ENCODE results near the gene ETS1.
"Not testable (repeated sequence)": the region's sequence is repeated elsewhere in the genome, so short reads cannot be mapped to it uniquely, and the experiment has no call there.

ETS1 gene

DNA sequence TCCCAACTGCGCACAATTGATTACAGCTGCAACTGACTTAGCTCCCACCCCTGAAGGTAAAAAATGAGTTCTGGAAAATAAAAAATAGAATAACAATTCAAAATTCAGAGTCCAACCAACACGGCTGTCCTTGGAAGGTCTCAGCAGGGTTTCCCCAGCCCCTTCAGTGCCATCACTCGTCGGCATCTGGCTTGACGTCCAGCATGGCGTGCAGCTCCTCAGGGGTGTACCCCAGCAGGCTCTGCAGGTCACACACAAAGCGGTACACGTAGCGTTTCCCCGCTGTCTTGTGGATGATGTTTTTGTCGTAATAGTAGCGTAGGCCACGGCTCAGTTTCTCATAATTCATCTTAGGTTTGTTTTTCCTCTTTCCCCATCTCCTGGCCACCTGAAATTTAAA is 125.2 kb downstream of the ETS1 start:
- no peak for DNase-seq

DNA sequence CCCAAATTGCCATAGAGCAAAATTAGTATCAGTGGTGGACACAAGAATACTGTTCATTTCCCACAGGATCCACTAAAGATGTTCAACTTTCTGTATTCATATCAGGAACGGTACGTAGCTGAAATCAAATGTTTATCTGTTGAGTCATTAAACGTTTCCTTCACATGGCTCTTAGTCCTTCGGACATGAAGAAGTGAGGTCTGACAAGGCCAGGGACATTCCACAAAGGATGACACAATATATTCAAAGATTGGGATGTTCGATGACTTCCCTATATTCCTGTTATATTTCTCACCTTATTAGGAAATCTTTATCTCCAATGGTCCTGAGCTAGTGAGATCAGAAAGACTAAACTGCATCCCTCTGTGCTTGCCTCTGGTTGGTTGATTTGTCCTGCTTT is 129.0 kb downstream of the ETS1 start:
- peak; percentile 94 for DNase-seq

DNA sequence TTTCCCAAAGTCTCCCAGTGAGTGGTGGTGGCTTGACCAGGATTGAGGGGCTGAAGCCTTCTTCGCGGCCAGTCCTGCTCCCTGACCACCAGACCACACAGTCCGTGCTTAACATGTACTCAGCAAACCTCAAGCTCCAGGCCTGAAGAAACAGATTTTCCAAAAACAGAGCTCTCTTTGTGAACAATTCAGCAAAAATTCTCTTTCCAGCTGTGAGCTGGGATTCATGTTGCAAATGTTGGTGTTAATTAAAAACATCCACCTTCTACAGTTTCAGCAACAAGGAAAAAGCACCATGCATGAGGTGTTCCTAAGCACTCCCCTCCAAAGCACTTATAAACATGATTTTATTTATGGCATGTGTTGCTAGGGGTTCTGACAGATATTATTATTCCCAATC is 129.5 kb downstream of the ETS1 start:
- peak; percentile 72 for DNase-seq

DNA sequence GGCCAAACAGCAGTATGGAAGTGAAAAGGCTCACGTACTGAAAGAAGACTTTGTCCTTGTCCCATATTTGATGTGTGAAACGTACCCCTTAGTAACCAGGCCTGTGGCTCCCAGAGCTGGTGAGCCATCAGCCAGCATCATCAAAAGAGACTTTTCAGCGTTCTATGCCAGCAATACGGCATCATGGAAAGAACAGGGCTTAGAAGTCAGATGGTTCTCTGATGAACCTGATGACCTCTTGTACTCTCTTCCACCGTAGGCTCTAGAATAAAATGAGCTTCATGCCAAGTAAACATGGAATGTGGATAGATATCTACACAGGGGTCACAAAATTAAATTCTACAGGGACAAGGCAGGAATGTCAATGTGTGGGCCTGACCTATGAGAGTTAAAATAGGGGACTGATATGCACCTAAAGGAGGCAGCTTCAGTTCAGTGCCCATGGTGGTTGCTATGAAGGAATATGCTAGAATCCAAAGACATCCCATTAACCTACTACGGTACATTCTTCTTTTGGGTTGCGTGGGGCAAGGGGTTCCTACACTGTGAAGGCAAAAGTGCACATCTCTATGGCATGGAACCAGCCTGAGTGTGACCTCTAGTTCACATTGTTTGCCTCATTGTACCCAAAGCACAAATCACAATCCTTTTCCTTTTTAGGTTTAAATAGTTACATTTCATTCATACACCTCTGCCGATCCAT is 130.6 kb downstream of the ETS1 start:
- DNase-seq: no peak

DNA sequence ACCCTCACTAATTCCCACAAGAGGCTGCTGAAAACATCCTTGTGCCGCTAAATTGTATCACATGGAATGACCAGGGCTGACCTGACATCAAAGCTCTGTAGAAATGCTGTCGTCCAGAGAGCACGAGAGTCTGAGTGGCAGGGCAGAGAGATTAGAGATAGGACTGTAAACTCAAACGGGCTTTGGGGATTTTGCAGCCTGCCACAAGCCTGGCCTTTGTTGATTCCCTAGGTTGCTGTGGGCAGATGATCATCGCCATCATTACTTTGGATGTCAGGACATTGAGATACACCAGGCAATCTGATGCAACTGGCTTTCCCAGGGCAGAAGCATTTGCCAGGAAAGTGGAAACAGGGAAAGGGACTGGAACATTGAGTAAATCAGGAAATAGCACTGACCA is 131.6 kb downstream of the ETS1 start:
- no peak for DNase-seq

DNA sequence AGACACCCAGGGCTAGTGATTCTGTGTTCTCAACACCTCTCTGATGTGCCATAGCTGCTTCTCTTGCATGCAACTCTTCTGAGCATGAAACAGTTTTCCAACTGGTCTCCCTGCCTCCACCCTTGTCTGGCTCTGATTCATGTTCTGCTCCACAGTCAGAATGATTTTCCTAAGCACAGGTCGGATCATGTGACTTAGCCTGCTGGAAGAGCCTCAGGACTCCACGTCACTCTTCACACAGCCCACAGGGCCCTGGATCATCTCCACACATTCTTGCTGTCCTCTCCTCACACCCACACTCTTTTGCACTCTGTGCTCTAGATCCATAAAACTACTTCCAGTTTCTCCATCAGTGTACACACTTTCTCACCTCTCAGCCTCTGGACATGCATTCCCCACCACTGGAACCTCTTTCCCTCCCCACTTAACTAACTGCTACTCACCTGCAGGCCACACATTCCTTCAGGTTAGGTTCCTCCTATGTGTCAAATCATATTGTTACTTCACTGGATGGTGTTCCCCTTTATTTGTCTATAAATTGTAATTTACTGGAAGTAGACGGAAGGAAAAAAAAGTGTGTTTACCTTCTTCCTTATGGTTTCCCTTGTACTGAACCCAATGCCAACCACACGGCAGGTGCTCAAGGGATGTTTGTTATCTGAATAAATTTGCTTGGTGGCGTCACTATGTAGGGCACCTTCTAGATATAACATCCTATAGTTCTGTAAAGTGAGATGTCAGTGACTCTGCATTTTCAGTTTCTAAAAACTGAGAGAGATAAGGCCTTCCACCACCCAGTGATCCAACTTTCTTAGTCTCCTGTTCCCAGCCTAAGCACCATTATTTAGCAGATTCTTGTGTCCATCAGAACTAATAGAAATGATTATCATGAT is 133.7 kb downstream of the ETS1 start:
- DNase-seq: peak; percentile 96

DNA sequence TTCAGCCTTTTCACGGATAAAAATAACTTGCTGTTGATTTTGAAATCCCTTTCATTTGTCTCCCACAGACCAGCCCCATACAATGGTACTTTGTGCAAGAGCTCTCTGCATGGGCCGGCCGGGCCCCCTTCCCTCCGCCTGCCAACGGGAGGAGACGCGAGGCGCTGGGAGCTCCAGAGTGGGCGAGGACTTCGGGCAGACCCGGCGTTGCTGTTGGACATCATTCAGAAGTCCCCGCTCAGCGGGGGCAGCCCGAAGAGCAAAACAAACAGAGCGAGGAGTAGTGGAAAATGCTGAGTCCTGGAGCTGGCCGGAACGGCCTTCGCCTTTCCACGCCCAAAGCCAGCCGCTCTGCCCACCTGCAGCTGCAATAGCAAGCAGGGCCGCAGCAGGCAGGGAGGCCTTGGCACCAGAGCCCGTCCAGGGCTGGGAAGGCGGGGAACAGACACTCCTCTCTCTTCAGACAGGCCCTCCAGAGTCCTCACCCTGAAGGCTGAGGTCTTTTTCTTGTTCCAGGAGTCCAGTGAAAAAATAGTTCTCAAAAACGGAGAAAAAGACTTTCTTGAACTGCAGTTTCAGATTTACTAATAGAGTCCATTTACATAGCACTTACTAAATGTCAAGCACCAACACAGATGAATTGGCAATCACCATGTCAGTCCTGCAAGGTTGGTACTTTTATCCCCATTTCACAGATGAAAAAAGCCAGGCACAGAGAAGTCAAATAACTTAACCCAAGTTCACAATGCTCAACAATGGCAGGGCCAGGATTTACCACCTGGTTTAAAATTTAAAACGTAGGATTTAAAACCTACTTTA is 135.5 kb downstream of the ETS1 start:
- DNase-seq: no peak

DNA sequence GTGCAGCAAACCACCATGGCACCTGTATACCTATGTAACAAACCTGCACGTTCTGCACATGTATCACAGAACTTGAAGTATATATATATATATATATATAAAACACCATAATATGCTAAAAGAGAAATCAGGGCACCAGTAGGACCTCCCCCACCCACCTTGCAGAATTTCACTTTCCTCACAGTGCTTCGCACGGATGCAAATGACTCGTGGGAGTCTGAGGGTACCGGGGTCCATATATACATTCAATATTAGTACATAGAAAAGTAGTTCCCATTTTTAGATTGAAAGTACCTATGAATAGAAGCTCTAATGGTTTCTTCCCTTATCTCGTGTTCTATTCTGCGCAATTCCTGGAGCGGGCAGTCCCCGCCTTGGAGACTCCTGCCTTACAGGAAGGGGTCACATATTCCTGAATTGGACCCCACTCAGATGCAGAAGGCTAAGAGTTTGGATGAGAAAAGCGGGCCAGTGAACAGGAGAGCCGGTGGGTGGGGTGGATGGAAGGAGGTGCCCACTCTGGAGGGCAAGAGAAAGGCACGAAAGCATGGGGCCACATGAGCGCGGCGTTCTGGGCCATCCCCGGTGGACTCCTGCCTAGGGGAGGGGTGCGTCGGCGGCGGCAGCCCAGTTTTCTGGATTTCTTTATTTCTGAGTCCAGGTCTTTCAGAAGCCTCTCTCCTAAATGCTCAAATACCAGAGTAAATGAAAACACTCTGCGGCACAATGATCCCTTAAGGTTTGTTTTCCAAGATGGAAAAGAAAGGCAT is 136.3 kb downstream of the ETS1 start:
- DNase-seq: no peak

DNA sequence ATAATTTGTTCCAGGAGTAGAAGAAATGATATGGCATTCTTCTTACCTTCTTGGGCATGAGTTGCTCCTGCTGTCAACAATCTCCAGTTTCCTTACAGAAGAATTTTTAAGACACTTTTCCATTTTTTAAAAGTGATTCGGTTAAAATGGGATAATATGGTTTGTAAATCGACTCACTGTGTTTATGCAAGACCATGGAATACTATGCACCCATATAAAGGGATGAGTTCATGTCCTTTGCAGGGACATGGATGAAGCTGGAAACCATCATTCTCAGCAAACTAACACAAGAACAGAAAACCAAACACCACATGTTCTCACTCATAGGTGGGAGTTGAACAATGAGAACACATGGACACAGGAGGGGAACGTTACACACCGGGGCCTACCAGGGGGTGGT is 136.9 kb downstream of the ETS1 start:
- DNase-seq: not testable (repeated sequence)

DNA sequence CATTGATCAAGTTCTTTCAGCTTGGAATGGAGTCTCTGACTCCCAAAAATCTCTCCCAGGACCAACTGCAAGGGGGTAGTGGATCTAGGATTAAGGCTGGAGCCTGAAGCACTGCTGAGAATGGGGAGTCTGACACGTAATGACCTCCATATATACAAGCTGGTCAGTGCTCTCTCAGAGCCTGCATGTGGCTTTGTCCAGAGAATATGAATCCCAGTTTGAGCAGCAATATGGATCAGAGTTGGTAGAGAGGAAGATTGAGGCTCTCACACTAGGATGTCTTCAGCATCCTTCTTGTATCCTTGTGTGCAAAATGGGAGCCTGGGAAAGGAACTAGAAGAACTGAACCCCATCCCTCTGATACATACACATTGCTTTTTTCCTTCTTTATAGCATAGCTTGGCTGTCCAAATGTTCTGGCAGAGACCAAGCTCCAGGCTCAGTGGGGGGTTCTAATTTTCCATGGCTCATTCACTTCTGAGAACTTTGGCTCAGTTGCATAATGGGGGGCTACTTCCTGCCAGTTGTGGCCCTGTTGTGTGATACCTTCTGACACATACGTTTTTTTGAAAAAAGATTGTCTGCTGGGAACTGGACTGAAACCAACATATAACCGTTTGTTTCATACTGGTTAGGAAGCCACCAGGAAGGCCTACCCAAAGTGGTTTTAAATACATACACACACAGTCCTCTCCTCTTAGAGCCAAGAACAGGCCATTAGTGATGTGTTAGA is 138.2 kb downstream of the ETS1 start:
- no peak for DNase-seq

DNA sequence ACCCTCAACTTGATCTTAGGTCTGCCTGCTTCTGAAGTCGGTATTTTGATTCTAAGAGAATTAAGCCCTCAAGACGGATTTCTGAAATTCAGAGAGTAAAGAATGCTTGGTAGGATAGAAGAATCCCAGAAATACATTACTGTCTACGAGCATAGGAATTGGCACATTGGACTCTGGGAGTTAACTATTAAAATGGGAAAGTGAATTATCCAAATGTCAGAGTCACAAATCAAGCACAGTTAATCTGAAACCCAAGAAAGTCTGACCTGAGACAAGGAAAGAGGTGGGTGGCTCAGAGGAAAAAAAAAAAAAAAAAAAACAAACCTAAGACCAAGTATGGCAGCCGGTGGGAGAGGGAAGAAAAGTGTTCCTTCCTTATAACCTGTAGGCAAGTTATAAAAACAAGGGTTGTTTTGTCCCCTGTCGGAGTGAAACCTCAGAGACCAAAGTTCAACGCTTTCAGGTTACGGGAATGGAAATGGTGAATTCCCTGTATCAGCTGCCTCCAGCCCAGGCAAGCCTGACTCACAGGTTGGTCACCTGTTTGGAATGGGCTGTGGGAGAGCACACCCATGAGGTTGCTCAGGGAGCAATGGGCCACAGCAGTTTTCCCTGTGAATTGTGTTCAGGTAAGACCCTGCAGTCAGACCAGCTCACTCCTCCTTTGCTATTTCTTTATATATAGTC is 139.0 kb downstream of the ETS1 start:
- peak; percentile 31 for DNase-seq

DNA sequence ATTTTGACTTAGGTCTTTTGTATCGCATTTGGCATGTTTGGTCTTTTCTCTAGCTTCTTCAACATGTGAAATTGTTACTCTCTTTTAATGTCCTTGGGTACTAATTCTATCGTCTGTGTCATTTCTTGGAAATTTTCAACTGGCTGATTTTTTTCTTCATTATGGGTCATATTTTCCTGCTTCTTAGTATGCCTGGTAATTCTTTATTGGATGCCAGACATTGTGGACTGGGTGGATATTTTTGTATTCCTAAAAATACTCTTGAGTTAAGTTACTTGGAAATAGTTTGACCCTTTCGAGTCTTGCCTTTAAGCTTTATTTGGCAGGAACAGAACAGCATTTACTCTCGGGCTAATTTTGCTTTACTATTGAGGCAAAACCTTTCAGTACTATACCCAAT is 140.1 kb downstream of the ETS1 start:
- DNase-seq: no peak

DNA sequence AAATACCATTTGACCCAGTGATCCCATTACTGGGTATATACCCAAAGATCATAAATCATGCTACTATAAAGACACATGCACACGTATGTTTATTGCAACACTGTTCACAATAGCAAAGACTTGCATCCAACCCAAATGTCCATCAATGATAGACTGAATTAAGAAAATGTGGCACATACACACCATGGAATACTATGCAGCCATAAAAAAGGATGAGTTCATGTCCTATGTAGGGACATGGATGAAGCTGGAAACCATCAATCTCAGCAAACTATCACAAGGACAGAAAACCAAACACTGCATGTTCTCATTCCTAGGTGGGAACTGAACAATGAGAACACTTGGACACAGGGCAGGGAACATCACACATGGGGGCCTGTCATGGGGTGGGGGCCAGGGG is 141.4 kb downstream of the ETS1 start:
- not testable (repeated sequence) for DNase-seq

DNA sequence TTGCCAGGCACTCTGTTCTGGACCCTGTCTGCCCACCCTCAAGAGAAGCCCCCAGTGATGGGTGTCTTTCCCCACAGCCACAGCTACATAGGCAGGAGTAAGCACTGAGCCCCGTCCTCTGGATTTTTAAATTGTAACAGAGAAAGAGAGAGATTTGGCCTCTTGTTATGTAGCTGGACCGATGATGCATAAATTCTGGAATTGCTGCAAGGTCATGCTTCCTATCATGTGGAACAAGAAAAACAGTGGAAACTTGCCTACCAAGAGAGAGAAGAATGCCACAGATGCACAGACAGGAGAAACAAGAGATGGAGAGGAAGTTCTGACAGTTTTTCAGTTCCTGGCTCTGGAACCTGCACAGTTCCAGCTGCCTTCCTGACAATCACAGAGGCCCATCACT is 150.2 kb downstream of the ETS1 start:
- DNase-seq: peak; percentile 38

DNA sequence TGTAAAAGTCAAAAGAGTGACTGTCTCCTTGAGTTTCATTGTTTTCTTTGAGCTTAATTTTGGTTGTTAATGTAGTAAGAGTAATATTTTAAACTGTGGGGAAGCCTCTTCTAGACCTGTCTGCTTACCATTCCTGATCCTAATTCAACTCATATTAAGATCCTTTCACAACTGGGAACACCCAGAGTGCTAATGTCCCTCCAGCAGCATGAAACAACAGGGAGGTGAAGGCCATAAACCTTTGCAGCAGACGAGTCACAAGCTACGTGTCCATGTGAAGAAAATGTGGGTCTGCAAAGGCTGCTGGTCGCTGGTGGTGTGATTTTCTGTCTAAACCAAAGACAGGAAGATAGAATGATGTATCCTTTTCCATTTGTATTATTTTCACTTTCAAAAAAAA is 152.5 kb downstream of the ETS1 start:
- DNase-seq: no peak

DNA sequence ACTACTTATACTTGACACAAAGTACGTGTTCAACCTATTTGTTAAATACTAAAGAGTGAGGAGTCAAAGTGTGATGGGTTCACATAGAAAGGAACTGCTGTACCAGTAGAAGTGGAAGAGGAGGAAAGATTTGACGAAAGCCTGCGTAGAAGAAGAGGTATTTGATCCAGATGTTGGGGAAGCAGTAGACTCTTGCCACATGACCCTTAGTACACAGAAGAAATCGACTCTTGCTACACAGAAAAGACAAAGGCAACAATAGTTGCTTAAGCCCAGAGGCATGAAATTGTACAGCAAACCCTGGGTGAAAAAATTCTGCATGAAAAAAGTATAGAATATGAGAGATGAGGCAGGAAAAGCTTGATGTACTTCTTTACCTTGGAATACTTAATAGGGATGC is 152.9 kb downstream of the ETS1 start:
- DNase-seq: no peak

DNA sequence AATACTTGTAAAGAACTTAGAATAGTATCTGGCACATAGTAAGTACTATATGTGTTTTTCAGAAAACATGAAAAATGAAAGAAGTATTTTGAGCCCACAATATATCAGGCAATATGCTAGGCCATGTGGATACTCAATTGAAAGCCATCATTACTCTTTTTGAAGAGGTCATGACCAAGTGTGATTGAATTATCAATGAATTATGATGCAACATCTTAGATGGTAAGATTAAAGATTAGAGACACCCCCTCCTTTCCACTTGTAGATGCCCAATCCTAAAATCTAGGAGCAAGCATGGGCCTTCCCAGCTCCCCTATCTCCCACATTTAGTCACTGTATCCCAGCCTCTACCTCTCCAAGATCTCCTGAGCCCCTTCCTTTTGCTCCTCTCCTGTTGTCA is 154.4 kb downstream of the ETS1 start:
- no peak for DNase-seq

DNA sequence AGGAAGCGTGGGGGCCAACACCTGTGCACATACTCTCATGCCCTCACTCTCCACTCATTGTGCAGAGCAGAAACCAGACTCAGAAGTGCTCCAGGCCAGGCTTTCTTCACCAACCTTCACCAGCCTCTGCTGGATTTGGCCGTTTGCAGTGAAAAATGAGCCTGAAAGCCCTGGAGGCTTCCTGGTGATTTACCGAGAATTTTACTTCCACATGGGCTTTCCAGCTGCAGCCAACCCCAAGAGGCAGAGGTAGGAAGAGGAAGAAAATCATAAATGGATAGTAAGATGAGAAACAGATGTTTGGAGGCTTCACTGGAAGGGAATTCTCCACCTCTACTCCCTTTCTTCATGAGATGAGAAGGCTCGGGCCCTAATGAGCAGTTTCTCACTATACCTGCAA is 155.4 kb downstream of the ETS1 start:
- DNase-seq: no peak

DNA sequence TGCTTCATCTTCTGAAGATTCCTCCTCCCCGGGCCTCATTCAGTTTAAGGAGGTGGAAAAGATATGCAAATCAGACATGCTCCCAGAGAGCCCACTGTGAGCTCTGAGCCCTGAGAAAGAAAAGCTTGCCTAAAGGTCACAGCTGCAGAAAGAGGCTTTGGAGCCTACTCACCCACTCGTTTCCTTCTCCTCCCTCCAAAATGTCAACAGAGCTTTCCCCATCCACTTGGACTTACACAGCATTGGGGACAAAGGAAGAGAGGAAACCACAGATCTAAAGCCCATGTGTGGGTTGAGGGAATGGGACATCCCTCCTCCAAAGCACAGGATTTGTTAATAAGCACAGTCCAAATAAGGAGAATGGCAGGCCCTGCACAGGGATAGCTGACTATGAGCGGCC is 158.4 kb downstream of the ETS1 start:
- DNase-seq: no peak

DNA sequence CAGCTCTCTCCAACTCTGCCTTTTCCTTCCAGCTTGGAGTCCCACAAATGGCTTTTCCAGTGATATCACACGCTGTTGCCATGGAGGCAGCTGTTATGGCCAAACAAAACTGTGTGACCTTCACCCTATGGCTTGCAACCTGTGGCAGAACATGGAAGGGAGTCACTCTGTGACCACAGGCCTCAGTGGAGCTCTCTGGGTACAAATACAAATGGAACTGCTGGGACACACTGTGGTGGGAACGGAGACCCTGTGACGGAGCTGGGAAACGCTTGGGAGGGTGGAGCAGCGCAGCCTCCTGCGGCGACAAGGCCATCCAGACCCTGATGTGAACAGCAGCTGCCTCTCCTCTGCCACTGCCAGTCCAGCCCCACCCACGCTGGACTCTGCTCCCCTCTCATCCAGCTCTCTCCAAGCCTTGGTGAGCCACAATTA is 162.5 kb downstream of the ETS1 start:
- no peak for DNase-seq

DNA sequence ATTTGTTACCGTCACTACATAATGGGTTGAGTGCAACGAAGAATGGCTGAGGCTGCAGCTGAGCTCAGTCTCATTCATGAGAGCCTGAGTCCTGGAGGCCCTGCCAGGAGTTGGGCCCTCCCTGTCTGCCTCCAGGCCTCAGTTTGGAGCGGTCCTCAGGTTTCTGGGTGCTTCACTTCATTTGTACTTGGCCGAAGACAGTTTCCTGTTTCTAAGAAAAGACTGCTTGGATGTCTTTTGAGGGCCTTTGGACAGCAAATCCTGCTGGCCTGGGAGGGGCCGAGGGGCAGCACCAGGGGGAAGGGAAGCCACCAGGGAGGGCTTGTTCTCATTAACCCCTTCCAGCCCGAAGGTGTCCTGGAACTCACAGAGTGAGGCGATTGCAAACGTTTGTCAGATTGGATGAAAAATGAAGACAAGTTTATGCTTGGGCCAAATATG is 163.1 kb downstream of the ETS1 start:
- no peak for DNase-seq

All from fibroblast of skin of abdomen (primary cell).